ENCODE measurements around the gene GPR183.

Gene GPR183

DNA sequence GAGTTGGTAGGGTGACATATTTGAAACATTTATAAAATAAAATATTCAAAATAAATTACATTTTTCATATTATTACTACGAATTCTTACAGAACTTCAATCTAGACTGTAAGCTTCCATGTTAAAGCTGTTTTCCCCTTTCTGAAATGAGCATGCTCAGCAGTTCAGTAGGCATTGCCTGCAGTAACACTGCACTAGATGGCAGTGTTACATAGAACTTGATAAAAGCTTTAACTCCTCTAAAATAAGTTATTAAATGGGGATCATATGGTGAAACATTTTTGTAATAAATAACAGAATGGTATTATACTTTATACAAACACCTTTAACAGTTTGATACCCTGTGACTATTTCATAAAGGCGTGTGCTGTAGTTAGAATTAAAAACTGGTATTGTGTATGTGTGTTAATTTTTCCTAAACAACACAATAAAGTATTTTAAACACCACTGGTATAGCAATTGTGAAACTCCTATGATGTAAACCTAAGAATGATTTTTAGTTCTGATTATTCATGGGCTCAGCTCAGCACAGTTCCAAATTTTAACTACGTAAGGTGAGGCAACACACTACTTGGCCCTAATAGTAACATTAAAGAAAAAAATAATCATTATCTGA lies 37.5 kb downstream of the GPR183 start:
- H3K9me3 ChIP-seq (replicated peaks in 1 of 11), result peaks cover 8 to 13% (median 10%) of the 10 kb centered on the region in 11 experiments; a peak in 21 of 22 replicates
- no peak for TF ChIP-seq Cebpa-rat (IDR thresholded peaks at IDR 0.05)
- H4K20me1 ChIP-seq, result peaks cover 0 to 18% (median 4%) of the 10 kb centered on the region in 11 experiments; a peak in 5 of 22 replicates
- H3K27ac ChIP-seq, result peak overlapping the region in 9 of 11 experiments; percentile 25 to 71 (median 57); a peak in 15 of 22 replicates
- H3K9ac ChIP-seq, result peak overlapping the region in 1 of 11 experiments; percentile 11; a peak in 2 of 22 replicates
- peak overlapping the region in 5 of 11 experiments; percentile 23 to 76 (median 66); a peak in 8 of 22 replicates for H3K4me2 ChIP-seq
- H3K27me3 ChIP-seq, result no peaks in the 10 kb centered on the region
- H3K36me3 ChIP-seq, result peaks cover 16 to 64% (median 40%) of the 10 kb centered on the region in 11 experiments
- no peak overlapping the region for H3K4me3 ChIP-seq
- H3K4me1 ChIP-seq, result peaks cover 48 to 80% (median 70%) of the 10 kb centered on the region in 10 experiments

DNA sequence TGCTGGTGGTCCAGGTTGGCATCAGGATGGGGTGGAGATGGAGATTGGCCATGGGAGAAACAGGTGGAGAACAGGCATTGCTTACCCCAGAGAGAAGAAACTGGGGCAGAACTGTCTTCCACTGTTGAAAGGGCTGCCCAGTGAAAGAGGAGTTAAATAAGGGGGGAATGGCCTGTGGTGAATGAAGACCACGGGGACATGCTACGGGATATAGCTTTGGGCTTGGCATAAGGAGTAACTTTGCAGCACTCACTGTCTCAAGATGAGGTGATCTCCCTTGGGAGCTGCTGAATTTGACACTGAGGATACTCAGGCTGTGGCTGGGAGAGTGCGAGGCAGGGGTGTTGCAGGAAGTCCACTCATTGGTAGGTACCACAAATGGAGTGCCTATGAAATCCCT lies 38.4 kb downstream of the GPR183 start:
- TF ChIP-seq Cebpa-rat (IDR thresholded peaks at IDR 0.05), result no peak
- H3K27me3 ChIP-seq, result no peaks in the 10 kb centered on the region
- no peak overlapping the region for H3K4me3 ChIP-seq
- peak overlapping the region in 5 of 11 experiments; percentile 14 to 49 (median 28); a peak in 8 of 22 replicates for H3K27ac ChIP-seq
- H3K36me3 ChIP-seq, result peaks cover 12 to 61% (median 31%) of the 10 kb centered on the region in 11 experiments; a peak in 21 of 22 replicates
- peaks cover 8 to 13% (median 10%) of the 10 kb centered on the region in 11 experiments; a peak in 21 of 22 replicates for H3K9me3 ChIP-seq (replicated peaks in 1 of 11)
- H3K4me2 ChIP-seq, result peak overlapping the region; percentile 2 to 74 (median 39); a peak in 18 of 22 replicates
- peaks cover 0 to 27% (median 0%) of the 10 kb centered on the region in 11 experiments; a peak in 6 of 22 replicates for H4K20me1 ChIP-seq
- H3K4me1 ChIP-seq, result peaks cover 52 to 80% (median 72%) of the 10 kb centered on the region in 10 experiments
- peak overlapping the region in 2 of 11 experiments; percentile 24 to 25; a peak in 3 of 22 replicates for H3K9ac ChIP-seq

DNA sequence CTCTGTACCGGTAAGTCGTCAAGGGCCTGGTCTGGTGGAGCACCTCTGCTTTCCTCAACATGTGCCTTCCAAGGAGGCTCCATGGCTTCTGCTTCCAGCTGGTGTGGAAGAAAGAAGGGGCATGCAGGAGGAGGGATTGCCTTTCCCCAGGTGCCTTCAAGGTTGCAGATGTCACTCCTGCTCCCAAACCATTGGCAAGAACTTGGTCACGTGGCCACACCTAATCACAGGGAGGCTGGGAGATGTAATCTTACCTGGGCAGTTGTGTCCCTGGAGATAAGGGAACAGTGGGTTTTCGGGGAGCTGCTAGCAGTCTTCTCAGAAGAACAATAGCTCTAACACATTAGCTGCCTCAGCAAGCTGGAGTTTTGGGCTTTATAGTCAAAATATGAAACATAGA lies 39.3 kb downstream of the GPR183 start:
- Histone ChIP-seq H3K27me3 (no peaks in the 10 kb centered on the region), H3K9ac (peak overlapping the region in 4 of 11 experiments; percentile 3 to 11 (median 6); a peak in 3 of 22 replicates), H3K4me2 (peak overlapping the region in 8 of 11 experiments; percentile 37 to 74 (median 50); a peak in 13 of 22 replicates), H3K4me1 (peaks cover 60 to 89% (median 81%) of the 10 kb centered on the region in 10 experiments), H3K4me3 (no peak overlapping the region), H3K36me3 (peaks cover 12 to 59% (median 34%) of the 10 kb centered on the region in 11 experiments; a peak in 21 of 22 replicates), H3K27ac (peak overlapping the region in 8 of 11 experiments; percentile 2 to 49 (median 16); a peak in 10 of 22 replicates), H4K20me1 (peaks cover 0 to 28% (median 0%) of the 10 kb centered on the region in 11 experiments; a peak in 6 of 22 replicates), H3K9me3 (replicated peaks in 1 of 11) (peaks cover 7 to 13% (median 10%) of the 10 kb centered on the region in 11 experiments; a peak in 21 of 22 replicates)
- no peak for TF ChIP-seq Cebpa-rat (IDR thresholded peaks at IDR 0.05)

DNA sequence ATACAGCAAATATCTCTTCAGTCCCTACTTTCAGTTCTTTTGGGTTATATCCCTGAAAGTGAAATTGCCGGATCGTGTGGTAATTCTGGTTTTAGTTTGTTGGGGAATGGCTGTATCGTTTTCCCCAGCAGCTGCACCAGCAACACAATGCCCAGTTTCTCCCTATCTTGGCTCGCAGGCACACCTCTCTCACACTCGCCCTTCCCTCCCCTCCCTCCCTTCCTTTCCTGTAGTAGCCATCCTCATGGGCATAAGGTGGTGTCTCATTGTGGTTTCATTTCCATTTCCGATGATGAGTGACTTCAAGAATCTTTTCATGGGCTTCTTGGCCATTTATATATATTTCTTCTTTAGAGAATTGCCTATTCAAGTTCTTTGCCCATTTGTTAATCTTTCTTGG lies 40.4 kb downstream of the GPR183 start:
- Histone ChIP-seq H3K36me3 (peaks cover 8 to 52% (median 28%) of the 10 kb centered on the region in 11 experiments; a peak in 21 of 22 replicates), H3K27me3 (no peaks in the 10 kb centered on the region), H3K27ac (peak overlapping the region in 4 of 11 experiments; percentile 14 to 49 (median 20); a peak in 5 of 22 replicates), H3K9ac (peak overlapping the region in 1 of 11 experiments; percentile 40; a peak in 2 of 22 replicates), H3K4me2 (peak overlapping the region; percentile 14 to 74 (median 45); a peak in 20 of 22 replicates), H3K4me1 (peaks cover 71 to 95% (median 89%) of the 10 kb centered on the region in 10 experiments), H4K20me1 (peaks cover 0 to 30% (median 0%) of the 10 kb centered on the region in 11 experiments; a peak in 6 of 22 replicates), H3K4me3 (no peak overlapping the region), H3K9me3 (replicated peaks in 1 of 11) (peaks cover 0 to 3% (median under 1%) of the 10 kb centered on the region in 11 experiments; a peak in 9 of 22 replicates)
- TF ChIP-seq Cebpa-rat (IDR thresholded peaks at IDR 0.05), result no peak

DNA sequence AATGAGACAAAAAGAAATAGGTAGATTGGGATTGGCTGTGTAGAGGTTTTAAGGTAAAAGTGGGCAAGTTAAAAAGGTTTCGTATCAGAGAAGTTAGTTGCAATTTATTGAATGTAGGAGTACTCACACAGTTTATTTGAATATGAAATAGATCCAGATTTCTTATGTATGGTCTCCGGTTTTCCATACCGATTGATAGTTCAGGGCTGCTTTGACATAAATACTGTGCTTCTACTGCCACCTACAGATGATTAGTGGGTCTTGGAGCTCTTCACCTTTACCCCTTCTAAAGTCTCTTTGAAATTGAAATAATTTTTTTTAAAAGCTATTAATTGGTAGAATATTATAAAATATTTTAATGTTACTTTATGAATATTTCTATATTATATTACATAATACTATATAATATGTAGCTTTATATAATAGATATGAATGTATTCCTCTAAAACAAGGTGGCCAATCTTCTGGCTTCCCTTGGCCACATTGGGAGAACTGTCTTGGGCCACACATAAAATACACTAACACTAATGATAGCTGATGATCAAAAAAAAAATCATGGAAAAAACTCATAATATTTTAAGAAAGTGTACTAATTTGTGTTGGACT lies 41.3 kb downstream of the GPR183 start:
- Histone ChIP-seq H3K9ac (peak overlapping the region in 5 of 11 experiments; percentile 32 to 57 (median 42); a peak in 8 of 22 replicates), H3K27ac (peak overlapping the region in 7 of 11 experiments; percentile 45 to 93 (median 70); a peak in 10 of 22 replicates), H3K4me1 (peaks cover 80 to 98% (median 90%) of the 10 kb centered on the region in 10 experiments), H4K20me1 (peaks cover 0 to 32% (median 0%) of the 10 kb centered on the region in 11 experiments; a peak in 6 of 22 replicates), H3K36me3 (peaks cover 8 to 52% (median 24%) of the 10 kb centered on the region in 11 experiments; a peak in 20 of 22 replicates), H3K4me3 (no peak overlapping the region), H3K4me2 (peak overlapping the region; percentile 28 to 91 (median 82); a peak in 18 of 22 replicates), H3K27me3 (no peaks in the 10 kb centered on the region), H3K9me3 (replicated peaks in 1 of 11) (no peaks in the 10 kb centered on the region)
- no peak for TF ChIP-seq Cebpa-rat (IDR thresholded peaks at IDR 0.05)

DNA sequence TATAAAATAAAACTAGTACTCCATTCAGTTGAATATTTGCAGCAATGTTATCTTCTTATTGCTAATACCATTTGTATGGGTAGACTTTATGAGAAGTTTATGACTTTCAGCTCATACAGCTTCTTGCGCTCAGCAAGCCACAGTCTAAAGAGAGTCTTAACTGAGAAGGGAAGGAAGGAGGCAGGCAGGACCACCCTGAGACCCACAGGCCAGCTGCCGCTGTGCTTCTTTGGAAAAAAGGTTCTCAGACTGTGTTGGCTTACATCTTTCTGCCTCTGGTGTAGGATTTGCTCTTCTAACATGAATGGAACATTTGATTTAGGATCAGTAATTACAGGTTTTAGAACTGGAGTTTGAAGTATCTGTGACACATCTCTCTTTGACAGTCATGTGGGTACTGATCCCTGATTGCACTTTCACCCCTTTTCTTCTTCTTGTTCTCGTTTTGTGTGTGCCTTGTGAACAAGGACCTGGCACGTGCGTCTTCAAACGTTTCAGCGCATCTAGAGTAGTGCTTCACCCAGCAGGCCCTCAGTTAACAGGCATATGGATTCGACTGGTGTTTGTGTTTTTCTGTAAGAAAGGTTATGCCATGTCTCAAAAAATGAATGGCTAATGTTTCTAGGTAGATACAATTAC lies 41.9 kb downstream of the GPR183 start:
- Histone ChIP-seq H3K4me3 (no peak overlapping the region), H3K27me3 (no peaks in the 10 kb centered on the region), H3K4me2 (peak overlapping the region; percentile 28 to 91 (median 82); a peak in 19 of 22 replicates), H3K9me3 (replicated peaks in 1 of 11) (no peaks in the 10 kb centered on the region), H3K9ac (peak overlapping the region in 9 of 11 experiments; percentile 9 to 67 (median 42); a peak in 14 of 22 replicates), H3K4me1 (peaks cover 80 to 98% (median 90%) of the 10 kb centered on the region in 10 experiments), H4K20me1 (peaks cover 0 to 32% (median 0%) of the 10 kb centered on the region in 11 experiments; a peak in 6 of 22 replicates), H3K36me3 (peaks cover 8 to 57% (median 27%) of the 10 kb centered on the region in 11 experiments; a peak in 20 of 22 replicates), H3K27ac (peak overlapping the region in 8 of 11 experiments; percentile 45 to 93 (median 67); a peak in 15 of 22 replicates)
- TF ChIP-seq Cebpa-rat (IDR thresholded peaks at IDR 0.05), result no peak

DNA sequence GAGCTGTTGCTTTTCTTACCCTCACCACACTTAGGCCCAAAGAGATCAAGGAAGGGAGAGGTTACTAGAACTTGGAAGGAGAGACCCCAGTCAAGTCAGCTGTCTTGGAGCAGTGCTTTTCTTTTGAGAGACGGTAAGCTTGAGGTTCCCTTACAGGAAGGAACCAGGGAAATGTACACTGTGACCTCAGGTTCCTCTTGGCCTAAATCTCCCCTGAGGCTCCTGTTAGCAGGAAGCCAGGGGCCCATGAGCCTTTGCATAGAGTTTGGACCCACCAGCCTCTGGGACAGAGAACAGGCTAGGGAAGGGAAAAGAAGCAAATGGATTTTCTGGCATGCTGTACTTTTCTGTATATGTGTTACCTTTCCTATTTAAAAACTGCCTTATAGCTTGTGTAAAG lies 43.1 kb downstream of the GPR183 start:
- peaks cover 82 to 100% (median 97%) of the 10 kb centered on the region in 10 experiments for H3K4me1 ChIP-seq
- H3K4me2 ChIP-seq, result peak overlapping the region; percentile 69 to 91 (median 82)
- peaks cover 0 to 32% (median 0%) of the 10 kb centered on the region in 11 experiments; a peak in 6 of 22 replicates for H4K20me1 ChIP-seq
- no peaks in the 10 kb centered on the region for H3K9me3 ChIP-seq (replicated peaks in 1 of 11)
- H3K36me3 ChIP-seq, result peaks cover 8 to 65% (median 36%) of the 10 kb centered on the region in 11 experiments; a peak in 20 of 22 replicates
- no peaks in the 10 kb centered on the region for H3K27me3 ChIP-seq
- TF ChIP-seq Cebpa-rat (IDR thresholded peaks at IDR 0.05), result no peak
- H3K4me3 ChIP-seq, result peak overlapping the region in 5 of 10 experiments; percentile 1 to 17 (median 5); a peak in 2 of 20 replicates
- peak overlapping the region in 10 of 11 experiments; percentile 9 to 93 (median 62); a peak in 19 of 22 replicates for H3K27ac ChIP-seq
- H3K9ac ChIP-seq, result peak overlapping the region in 10 of 11 experiments; percentile 22 to 67 (median 50); a peak in 16 of 22 replicates
